OCI-LY7 (cell line): ENCODE data around the gene AIM2. TPM values are rescaled to one million over a fixed set of nuclear protein-coding genes. Genes with fewer than 3 reads are reported as not detected.

Source experiments
- BruUV-seq: library from RNA; stranded (reverse); fragments of 400-500 nt; replicated peaks from 2 replicates; lab custom pipeline; 2021; lab: Mats Ljungman, UMichigan
- CTCF ChIA-PET: fragments of 300-600 bp; sonication (Branson Sonifier 250); formaldehyde crosslinking; loops from one replicate; lab custom pipeline; 2022; ENCODE audit warnings: antibody characterized with exemption; ENCODE audit not compliant: unreplicated experiment; lab: Charles Lee
- POLR2A ChIA-PET: fragments of 300-600 bp; sonication (Branson Sonifier 250); formaldehyde crosslinking; loops from one replicate; lab custom pipeline; 2022; ENCODE audit warnings: antibody characterized with exemption; lab: Charles Lee
- DNase-seq: peaks from one replicate; pipeline ENCODE4 v3.0.0-alpha.2; 2015; ENCODE audit warnings: low spot score
- H2AFZ ChIP-seq: fragments of 200-600 bp; sonication (generic), shearing (Covaris generic); 2 replicates; pipeline ENCODE4 v1.6.1; 2014; ENCODE audit warnings: mild to moderate bottlenecking, antibody characterized with exemption, low read length, moderate library complexity
- H3K27ac ChIP-seq: fragments of 200-600 bp; sonication (generic); 2 replicates; pipeline ENCODE4 v1.5.1; 2014; ENCODE audit warnings: mixed run types, low read depth, mild to moderate bottlenecking, moderate library complexity, low read length, inconsistent platforms; ENCODE audit not compliant: poor library complexity, severe bottlenecking
- H3K36me3 ChIP-seq: fragments of 200-600 bp; sonication (generic); 2 replicates; pipeline ENCODE4 v1.6.1; 2014; ENCODE audit warnings: mild to moderate bottlenecking, antibody characterized with exemption, low read length, moderate library complexity, mixed read lengths; ENCODE audit not compliant: insufficient read depth
- H3K4me1 ChIP-seq: fragments of 200-600 bp; sonication (generic); 2 replicates; pipeline ENCODE4 v1.5.1; 2014; ENCODE audit warnings: mild to moderate bottlenecking, low read length; ENCODE audit not compliant: insufficient read depth, poor library complexity, severe bottlenecking
- H3K4me2 ChIP-seq: fragments of 200-600 bp; sonication (generic); 2 replicates; pipeline ENCODE4 v1.6.1; 2014; ENCODE audit warnings: mild to moderate bottlenecking, low read length
- H3K4me3 ChIP-seq: fragments of 200-600 bp; sonication (generic); 2 replicates; pipeline ENCODE4 v1.5.1; 2014; ENCODE audit warnings: mild to moderate bottlenecking, low read depth, low read length; ENCODE audit not compliant: poor library complexity, severe bottlenecking
- H3K79me2 ChIP-seq: fragments of 200-600 bp; sonication (generic); 2 replicates; pipeline ENCODE4 v1.6.1; 2016; ENCODE audit warnings: low read depth, mild to moderate bottlenecking, low read length, moderate library complexity, mixed read lengths; ENCODE audit not compliant: insufficient read depth
- H3K9me2 ChIP-seq: fragments of 200-600 bp; sonication (generic); 2 replicates; pipeline ENCODE4 v1.6.1; 2016; ENCODE audit warnings: mild to moderate bottlenecking, low read length, mixed read lengths; ENCODE audit not compliant: insufficient read depth
- H3K9me3 ChIP-seq: fragments of 200-600 bp; sonication (generic); 2 replicates; pipeline ENCODE4 v1.6.1; 2014; ENCODE audit warnings: mild to moderate bottlenecking, mixed run types, low read length, mixed read lengths
- H4K20me1 ChIP-seq: fragments of 200-600 bp; sonication (generic); 2 replicates; pipeline ENCODE4 v1.6.1; 2014; ENCODE audit warnings: mild to moderate bottlenecking, antibody characterized with exemption, low read length, moderate library complexity, mixed read lengths; ENCODE audit not compliant: insufficient read depth
- CTCF ChIP-seq: fragments of 200-600 bp; sonication (generic); conservative IDR thresholded peaks from 2 replicates; pipeline ENCODE4 v1.5.1; 2014; ENCODE audit warnings: mild to moderate bottlenecking, antibody characterized with exemption, low read length, moderate library complexity, mixed read lengths
- EZH2phosphoT487 ChIP-seq: fragments of 200-600 bp; sonication (generic); IDR thresholded peaks from 2 replicates; pipeline ENCODE4 v1.6.1; 2018; ENCODE audit warnings: low read depth, borderline replicate concordance, mild to moderate bottlenecking, mixed run types, antibody characterized with exemption, low read length, moderate library complexity, mixed read lengths
- intact Hi-C: fragments of 100-400 bp; cut with micrococcal nuclease; formaldehyde crosslinking; loops from one replicate; pipeline ENCODE4 v1.10.0; 2022; ENCODE audit not compliant: unreplicated experiment
- total RNA-seq, 2 experiments: library from RNA; depleted of rRNA in 1 of 2; stranded (reverse); fragments of >200 nt in 1 of 2; shearing (Covaris generic) in 1 of 2; gene quantifications; 2 replicates each; pipeline ENCODE4 v1.2.3, GENCODE V29; 2014 to 2022

Gene AIM2
- total RNA-seq, 2 experiments from 2014 or later = 18.2 to 28.1 TPM

GRCh38 chr1:159083013-159083412, 6.4 kb upstream of the AIM2 start:
- ChIA-PET CTCF (no interaction called here), POLR2A (no interaction called here)
- Histone ChIP-seq H3K9me2 (no peaks in the 10 kb centered on the region), H3K4me1 (peaks cover 4% of the 10 kb centered on the region), H2AFZ (0 out of 2 replicates have a peak overlapping the region, but pooled peaks have one; percentile 13), H3K36me3 (no peaks in the 10 kb centered on the region; the same call in 1 of the 2 replicates), H3K79me2 (no peaks in the 10 kb centered on the region), H3K27ac (no peak overlapping the region), H3K9me3 (no peaks in the 10 kb centered on the region), H3K4me2 (no peak overlapping the region), H4K20me1 (no peaks in the 10 kb centered on the region), H3K4me3 (no peak overlapping the region)
- TF ChIP-seq EZH2phosphoT487 (no peak), CTCF (no peak)
- no peak for DNase-seq
- no TSS peak for BruUV-seq
- intact Hi-C loops = no loop called here

- H3K27ac ChIP-seq = no peak overlapping the region
- no peaks in the 10 kb centered on the region for H4K20me1 ChIP-seq
- BruUV-seq = no TSS peak
- TF ChIP-seq CTCF = no peak
- TF ChIP-seq EZH2phosphoT487 = no peak
- no peaks in the 10 kb centered on the region; the same call in 1 of the 2 replicates for H3K36me3 ChIP-seq
- H3K4me2 ChIP-seq = no peak overlapping the region
- no peaks in the 10 kb centered on the region for H3K9me3 ChIP-seq
- ChIA-PET POLR2A (interaction anchor here (0.6 to 1.3 kb wide), 3 partner anchors 9 to 69 kb away, joined by 3 to 5 read pairs (median 3); no protein-coding TSS in a partner anchor), CTCF (interaction anchor here (0.6 kb wide), 1 partner anchor 24 kb away, joined by 3 read pairs; no protein-coding TSS in a partner anchor)
- intact Hi-C loops = no loop called here
- peaks cover 18% of the 10 kb centered on the region for H3K4me1 ChIP-seq
- no peak overlapping the region for H3K4me3 ChIP-seq
- no peak overlapping the region for H2AFZ ChIP-seq
- H3K9me2 ChIP-seq = no peaks in the 10 kb centered on the region
- no peak for DNase-seq
- no peaks in the 10 kb centered on the region for H3K79me2 ChIP-seq
These were observed 5.1 kb upstream of the AIM2 start for GRCh38 chr1:159081626-159082025.

- no peak for TF ChIP-seq EZH2phosphoT487
- TF ChIP-seq CTCF = no peak; the same call in 1 of the 2 replicates
- POLR2A ChIA-PET = interaction anchor here (0.6 to 0.8 kb wide), 2 partner anchors 11 to 371 kb away, joined by 3 read pairs; no protein-coding TSS in a partner anchor
- H3K4me2 ChIP-seq = no peak overlapping the region
These were observed 3.0 kb upstream of the AIM2 start for GRCh38 chr1:159079525-159079924.

More at GRCh38 chr1:159079525-159079924, 3.0 kb upstream of the AIM2 start:
- Histone ChIP-seq H3K4me3 (no peak overlapping the region), H3K36me3 (no peaks in the 10 kb centered on the region; the same call in 1 of the 2 replicates), H4K20me1 (no peaks in the 10 kb centered on the region), H2AFZ (no peak overlapping the region), H3K27ac (no peak overlapping the region), H3K9me3 (no peaks in the 10 kb centered on the region), H3K79me2 (peaks cover 18% of the 10 kb centered on the region), H3K4me1 (peaks cover 22% of the 10 kb centered on the region), H3K9me2 (no peaks in the 10 kb centered on the region)
- intact Hi-C loops = loop anchor here (10.0 kb wide), 1 partner anchor 515 kb away; no protein-coding TSS in a partner anchor
- no peak for DNase-seq
- no TSS peak for BruUV-seq
- CTCF ChIA-PET = no interaction called here
